Bronchial epithelial cell (primary cell): Measurements from ENCODE around the gene ANKRD45. TPM values are rescaled to one million over a fixed set of nuclear protein-coding genes. Genes with fewer than 3 reads are reported as not detected.
"Not testable (repeated sequence)": the region's sequence is repeated elsewhere in the genome, so short reads cannot be mapped to it uniquely, and the experiment has no call there.

ENCODE experiments used
- DNase-seq: peaks from one replicate; pipeline ENCODE4 v3.0.0-alpha.2; 2010; ENCODE audit warnings: low read depth
- FAIRE-seq: peaks from 2 replicates; lab custom pipeline; 2011; peaks lifted over from hg19 to GRCh38; lab: Jason Lieb, UNC
- H3K27me3 ChIP-seq: 2 replicates; pipeline ENCODE4 v1.5.1; 2011; ENCODE audit warnings: low read length; ENCODE audit not compliant: control insufficient read depth, insufficient read depth
- H3K36me3 ChIP-seq: 2 replicates; pipeline ENCODE4 v1.5.1; 2011; ENCODE audit warnings: low read length; ENCODE audit not compliant: control insufficient read depth, insufficient read depth
- H3K4me3 ChIP-seq: 2 replicates; pipeline ENCODE4 v1.5.1; 2011; ENCODE audit warnings: mild to moderate bottlenecking, low read depth, low read length, control low read depth
- CTCF ChIP-seq: IDR thresholded peaks from 2 replicates; pipeline ENCODE4 v1.5.1; 2011; ENCODE audit warnings: mild to moderate bottlenecking, moderate library complexity, low read length, control low read depth, inconsistent platforms; ENCODE audit not compliant: insufficient read depth, severe bottlenecking
- total RNA-seq: library from RNA; depleted of rRNA; stranded (reverse); fragments of >200 nt; gene quantifications from 2 replicates; pipeline ENCODE4 v1.2.1, GENCODE V29; 2014

The ANKRD45 gene
- total RNA-seq, 1 donor from 2014 or later: under 0.01 TPM

- FAIRE-seq: no peak
- Histone ChIP-seq H3K4me3 (no peak overlapping the region), H3K36me3 (no peaks in the 10 kb centered on the region), H3K27me3 (no peaks in the 10 kb centered on the region)
- TF ChIP-seq CTCF: no peak
- DNase-seq: no peak
These were observed 12.5 kb upstream of the ANKRD45 start for GRCh38 chr1:173682184-173682583.

GRCh38 chr1:173680152-173680551 lies 10.5 kb upstream of the ANKRD45 start:
- H3K27me3 ChIP-seq, FAIRE-seq, H3K4me3 ChIP-seq, DNase-seq, H3K36me3 ChIP-seq: not testable (repeated sequence)

- not testable (repeated sequence) for H3K4me3 ChIP-seq, DNase-seq, H3K36me3 ChIP-seq, FAIRE-seq, H3K27me3 ChIP-seq
These were observed 4.8 kb upstream of the ANKRD45 start for GRCh38 chr1:173674496-173674895.

- Histone ChIP-seq H3K27me3 (no peaks in the 10 kb centered on the region), H3K36me3 (no peaks in the 10 kb centered on the region), H3K4me3 (no peak overlapping the region)
- DNase-seq (peak; percentile 79), FAIRE-seq (no peak)
- TF ChIP-seq CTCF: no peak
These were observed 3.0 kb downstream of the ANKRD45 start for GRCh38 chr1:173666646-173667045.

- H3K27me3 ChIP-seq: no peaks in the 10 kb centered on the region
- TF ChIP-seq CTCF: no peak
- H3K36me3 ChIP-seq: no peaks in the 10 kb centered on the region
- FAIRE-seq (no peak), DNase-seq (no peak)
- H3K4me3 ChIP-seq: no peak overlapping the region
These were observed 6.5 kb downstream of the ANKRD45 start for GRCh38 chr1:173663159-173663558.

GRCh38 chr1:173661763-173662162 lies 7.9 kb downstream of the ANKRD45 start:
- no peaks in the 10 kb centered on the region for H3K27me3 ChIP-seq
- DNase-seq: no peak
- TF ChIP-seq CTCF: no peak
- no peaks in the 10 kb centered on the region for H3K36me3 ChIP-seq
- no peak overlapping the region for H3K4me3 ChIP-seq
- no peak for FAIRE-seq

- Histone ChIP-seq H3K27me3 (no peaks in the 10 kb centered on the region), H3K4me3 (no peak overlapping the region), H3K36me3 (no peaks in the 10 kb centered on the region)
- TF ChIP-seq CTCF: no peak
- DNase-seq (peak; percentile 76), FAIRE-seq (no peak)
These were observed 8.4 kb downstream of the ANKRD45 start for GRCh38 chr1:173661271-173661670.
